ENCODE measurements around the gene NBEAL1.
A peak's percentile ranks its signal among the peaks of the same experiment; 100 is the strongest.
"Not testable (repeated sequence)": the region's sequence is repeated elsewhere in the genome, so short reads cannot be mapped to it uniquely, and the experiment has no call there.

Gene NBEAL1

GRCh38 chr2:203122317-203122986 lies 107.8 kb downstream of the NBEAL1 start:
- no peak for DNase-seq

GRCh38 chr2:203126996-203127395 lies 112.3 kb downstream of the NBEAL1 start:
- DNase-seq = no peak

- DNase-seq = no peak
These were observed 120.4 kb downstream of the NBEAL1 start for GRCh38 chr2:203135105-203135504.

GRCh38 chr2:203143391-203143790 lies 128.7 kb downstream of the NBEAL1 start:
- no peak for DNase-seq

- no peak for DNase-seq
These were observed 134.5 kb downstream of the NBEAL1 start for GRCh38 chr2:203149194-203149593.

- DNase-seq = no peak
These were observed 140.7 kb downstream of the NBEAL1 start for GRCh38 chr2:203155406-203155805.

GRCh38 chr2:203162722-203163121 lies 148.0 kb downstream of the NBEAL1 start:
- DNase-seq = not testable (repeated sequence)

- DNase-seq = no peak
These were observed 149.7 kb downstream of the NBEAL1 start for GRCh38 chr2:203164311-203164935.

- DNase-seq = no peak
These were observed 153.1 kb downstream of the NBEAL1 start for GRCh38 chr2:203167751-203168150.

GRCh38 chr2:203170502-203170901 lies 155.8 kb downstream of the NBEAL1 start:
- DNase-seq = no peak

GRCh38 chr2:203175371-203175770 lies 160.7 kb downstream of the NBEAL1 start:
- DNase-seq = no peak

- DNase-seq = no peak
These were observed 162.7 kb downstream of the NBEAL1 start for GRCh38 chr2:203177361-203177760.

GRCh38 chr2:203185864-203186263 lies 171.2 kb downstream of the NBEAL1 start:
- DNase-seq = no peak

GRCh38 chr2:203190547-203190946 lies 175.9 kb downstream of the NBEAL1 start:
- not testable (repeated sequence) for DNase-seq

GRCh38 chr2:203191026-203191425 lies 176.4 kb downstream of the NBEAL1 start:
- not testable (repeated sequence) for DNase-seq

- DNase-seq = no peak
These were observed 177.3 kb downstream of the NBEAL1 start for GRCh38 chr2:203191961-203192360.

- no peak for DNase-seq
These were observed 180.8 kb downstream of the NBEAL1 start for GRCh38 chr2:203195331-203196036.

GRCh38 chr2:203200866-203201265 lies 186.2 kb downstream of the NBEAL1 start:
- DNase-seq = no peak

GRCh38 chr2:203201426-203201825 lies 186.8 kb downstream of the NBEAL1 start:
- no peak for DNase-seq

GRCh38 chr2:203209538-203209937 lies 194.9 kb downstream of the NBEAL1 start:
- no peak for DNase-seq

- DNase-seq = peak in 1 of 4 experiments; percentile 5
These were observed 210.9 kb downstream of the NBEAL1 start for GRCh38 chr2:203225423-203226039.

- DNase-seq = not testable (repeated sequence)
These were observed 215.0 kb downstream of the NBEAL1 start for GRCh38 chr2:203229674-203230073.

All from activated naive CD4-positive, alpha-beta T cell (primary cell).